Left renal pelvis (tissue), 4 donors: Measurements from ENCODE around the gene MEIS2. TPM values are rescaled to one million over a fixed set of nuclear protein-coding genes. Genes with fewer than 3 reads are reported as not detected.

Experiments used
- DNase-seq, 4 donors: peaks; one replicate each; pipeline ENCODE4 v3.0.0-alpha.2; 2013; ENCODE audit warnings: low read depth in 4 of 4, low spot score in 3 of 4
- polyA plus RNA-seq, 4 donors: library from polyadenylated mRNA; unstranded; fragments of 120-200 nt; gene quantifications; one replicate each; pipeline ENCODE4 v1.2.1, GENCODE V29; 2013; ENCODE audit not compliant: insufficient read length in 4 of 4

The MEIS2 gene
- polyA plus RNA-seq, 4 donors, result 129 to 442 (median 168) TPM

DNA sequence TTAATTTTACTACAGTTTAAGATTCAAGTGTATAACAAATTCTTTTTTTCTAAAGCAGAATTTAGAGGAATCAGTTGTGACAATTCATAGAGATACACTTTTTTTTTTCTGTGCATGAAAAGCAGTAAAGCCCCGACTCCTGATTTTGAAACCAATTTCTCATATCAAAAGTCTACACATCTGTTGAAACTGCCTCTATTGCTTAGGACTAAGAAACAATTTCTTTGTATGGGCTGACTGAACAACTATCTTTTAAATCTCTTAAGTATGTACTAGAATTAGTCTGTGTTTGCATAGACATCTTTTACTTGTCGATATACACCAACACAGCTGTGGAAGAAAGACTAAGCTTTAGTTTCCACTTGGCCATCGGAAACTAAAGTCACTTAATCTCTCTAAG, 127.6 kb downstream of the MEIS2 start:
- DNase-seq, result no peak

- no peak for DNase-seq
Measured at GRCh38 chr15:36970522-36970921, 129.8 kb downstream of the MEIS2 start.

GRCh38 chr15:36967929-36968328, 132.4 kb downstream of the MEIS2 start:
- no peak for DNase-seq

GRCh38 chr15:36966708-36967107, 133.6 kb downstream of the MEIS2 start:
- DNase-seq, result no peak

DNA sequence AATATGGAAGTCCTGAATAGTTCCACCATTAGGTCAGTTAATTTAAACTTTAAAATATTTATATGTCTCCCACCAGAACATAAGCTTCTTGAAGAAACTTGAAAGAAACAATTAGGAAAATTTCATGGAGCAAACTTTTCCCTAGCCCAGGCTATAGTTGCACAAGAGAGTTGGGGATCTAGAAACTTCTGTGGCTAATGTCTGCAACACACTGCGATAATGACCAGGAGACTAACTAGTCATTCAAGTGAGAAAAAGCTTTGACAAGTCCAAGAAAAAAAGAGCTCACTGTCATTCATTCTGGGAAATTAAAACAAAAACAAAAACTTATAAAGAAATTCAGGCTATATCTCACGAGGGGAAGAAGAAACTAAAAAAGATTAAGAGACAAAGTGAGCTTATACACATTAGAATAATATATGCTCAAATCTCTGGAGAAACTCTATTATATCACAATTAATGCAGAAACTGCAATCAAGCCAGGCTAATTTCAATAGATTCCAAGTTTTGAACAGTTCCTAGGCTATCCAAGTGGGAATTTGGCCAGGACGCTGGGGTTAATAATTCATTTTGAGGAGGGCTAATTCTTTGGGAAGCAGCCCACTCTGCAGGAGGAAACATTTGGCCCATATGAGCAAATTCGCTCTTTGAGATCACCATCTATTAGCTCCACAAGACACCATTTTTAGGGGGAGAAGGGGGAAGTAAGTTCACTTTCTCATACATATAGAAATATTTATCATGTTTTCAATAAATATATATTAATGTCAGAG, 134.6 kb downstream of the MEIS2 start:
- no peak for DNase-seq

- no peak for DNase-seq
Measured at GRCh38 chr15:36964626-36965025, 135.7 kb downstream of the MEIS2 start.

DNA sequence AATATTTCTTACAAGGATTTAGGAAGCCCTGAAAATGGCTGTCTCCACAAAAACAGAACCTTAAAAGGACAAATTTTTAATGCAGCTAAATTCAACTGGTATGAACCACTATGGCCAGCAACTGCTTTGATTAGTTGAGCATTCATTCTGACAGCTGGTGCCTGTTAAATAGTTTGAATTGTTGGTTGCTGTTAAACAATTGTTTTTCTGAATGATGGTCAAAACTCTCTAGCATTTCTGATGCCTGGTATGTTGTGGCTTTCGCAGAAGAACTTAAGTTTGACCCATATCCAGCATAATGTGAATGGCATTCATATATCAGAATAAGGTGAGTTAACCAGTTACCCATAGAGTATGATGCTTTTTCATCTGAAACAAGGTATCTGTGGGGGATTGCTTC, 138.4 kb downstream of the MEIS2 start:
- DNase-seq, result no peak

DNA sequence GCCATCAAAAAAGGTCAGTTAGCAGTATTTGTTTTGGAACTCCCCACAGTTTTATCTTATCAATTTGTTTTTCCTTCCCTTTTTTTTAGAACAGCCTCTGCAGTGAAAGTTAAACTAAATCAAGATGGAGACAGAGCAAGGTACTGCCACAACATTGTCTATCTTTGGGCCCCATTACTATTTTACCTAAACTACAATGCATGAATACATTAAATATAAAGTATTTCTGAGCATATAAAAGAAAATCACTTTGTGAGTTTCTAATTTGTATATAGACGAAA, 139.5 kb downstream of the MEIS2 start:
- no peak for DNase-seq

DNA sequence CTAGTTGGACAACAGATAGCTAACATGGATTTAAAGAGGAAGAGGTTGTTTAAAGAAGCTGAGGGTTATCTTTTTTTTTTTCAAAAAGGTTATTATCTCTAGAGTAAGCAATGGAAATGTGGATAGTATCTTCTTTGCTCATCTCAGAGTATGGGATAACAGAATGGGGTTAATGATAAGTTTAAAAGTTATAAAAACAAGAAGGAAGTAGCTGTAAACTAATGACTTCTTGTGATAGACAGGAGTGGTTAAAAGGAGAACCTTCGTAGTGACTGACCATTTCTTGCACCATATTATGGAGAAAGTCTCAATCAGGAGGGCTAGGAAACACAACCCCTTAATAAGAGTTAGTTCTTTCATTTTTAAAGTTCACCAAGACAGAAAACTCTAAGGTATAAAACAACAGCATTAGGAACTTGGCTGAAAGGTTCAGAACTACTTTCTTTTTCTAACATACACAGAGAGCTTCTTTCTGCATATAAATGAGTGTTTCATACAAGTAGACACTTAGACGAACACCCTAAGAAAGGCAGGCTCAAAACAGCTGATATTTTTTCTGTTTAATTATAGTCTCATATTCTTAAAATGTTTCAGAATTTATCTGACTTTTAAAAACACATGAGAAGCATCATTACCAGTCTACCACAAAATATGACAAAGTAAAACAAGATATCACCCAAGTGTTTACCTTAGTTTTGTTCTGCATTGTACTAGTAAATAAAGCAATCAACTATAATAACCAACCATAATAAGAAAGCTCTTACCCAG, 140.0 kb downstream of the MEIS2 start:
- DNase-seq, result no peak

DNA sequence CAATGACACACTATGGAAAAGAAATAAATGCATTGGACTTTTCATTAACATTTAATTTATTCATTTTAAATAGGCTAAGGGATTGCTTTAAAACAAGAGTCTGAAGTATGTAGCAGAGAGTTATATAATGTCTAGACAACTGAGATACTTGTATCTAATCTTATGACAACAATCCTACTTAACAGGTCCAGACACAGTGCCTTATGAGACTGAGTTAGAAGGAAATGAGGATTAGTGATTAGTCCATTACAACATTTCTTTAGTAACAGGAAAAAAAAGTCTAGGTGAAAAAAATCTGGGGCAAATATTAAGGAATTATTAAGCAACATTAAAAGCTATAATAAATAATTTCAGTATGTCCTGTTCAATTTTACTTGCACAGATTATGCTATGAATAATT, 140.6 kb downstream of the MEIS2 start:
- no peak for DNase-seq

GRCh38 chr15:36958606-36959005, 141.7 kb downstream of the MEIS2 start:
- no peak for DNase-seq

GRCh38 chr15:36954486-36954885, 145.9 kb downstream of the MEIS2 start:
- no peak for DNase-seq

GRCh38 chr15:36953346-36953745, 147.0 kb downstream of the MEIS2 start:
- no peak for DNase-seq

DNA sequence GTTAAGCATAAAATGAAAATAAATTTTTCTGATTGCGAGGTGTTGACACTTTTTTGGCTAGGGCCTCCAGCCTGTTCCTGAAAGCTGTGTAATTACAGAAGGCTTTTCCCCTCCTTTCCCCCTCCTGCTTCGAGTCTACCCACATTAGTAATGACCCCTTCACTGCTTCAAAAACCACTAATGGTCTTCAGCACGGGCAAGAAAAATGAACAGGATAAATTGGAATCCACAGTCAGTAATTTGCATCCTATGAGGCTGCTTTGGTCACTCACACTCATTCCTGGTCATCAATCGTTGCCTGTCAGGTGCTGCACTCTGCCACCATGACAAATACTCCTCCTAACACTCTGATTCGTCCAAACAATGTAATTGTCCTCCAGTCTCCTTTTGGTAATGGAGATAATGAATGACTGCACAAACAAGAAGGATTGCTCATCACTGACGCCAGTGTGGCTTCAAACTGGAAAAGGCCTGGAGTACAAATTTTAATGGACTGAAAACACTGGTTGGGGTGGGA, 148.6 kb downstream of the MEIS2 start:
- no peak for DNase-seq

- no peak for DNase-seq
Measured at GRCh38 chr15:36950371-36950770, 150.0 kb downstream of the MEIS2 start.

- no peak for DNase-seq
Measured at GRCh38 chr15:36948982-36949381, 151.4 kb downstream of the MEIS2 start.

DNA sequence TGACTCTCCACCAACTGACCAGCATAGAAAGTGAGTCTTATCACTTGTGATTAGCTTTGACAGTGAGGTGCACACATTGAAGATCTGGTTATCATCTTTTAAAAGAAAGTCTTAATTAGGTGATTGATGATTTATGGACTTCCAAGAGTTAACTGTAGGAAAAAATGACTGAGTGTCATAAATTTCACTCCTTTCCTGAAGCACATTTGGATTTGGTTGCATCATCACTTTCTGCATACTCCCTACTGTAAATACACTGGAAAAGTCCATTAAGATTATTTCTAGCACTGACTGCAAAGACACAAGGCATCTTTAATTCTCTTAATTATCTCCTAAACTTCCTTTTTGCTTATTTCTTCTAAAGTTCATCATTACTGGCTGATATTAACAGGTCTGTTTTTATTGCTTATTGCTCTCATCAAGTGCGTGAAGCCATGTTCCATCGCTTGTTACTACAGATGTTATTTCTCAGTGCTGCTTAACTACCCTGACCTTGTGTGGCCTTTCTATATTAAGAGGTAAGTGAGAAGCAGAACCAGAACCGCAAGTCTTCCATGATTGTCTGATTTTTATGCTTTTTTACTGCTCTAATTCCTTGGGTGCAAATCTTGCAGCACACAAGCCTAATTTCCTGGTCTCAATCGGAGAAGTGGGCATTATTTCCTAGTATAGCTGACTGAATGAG, 153.2 kb downstream of the MEIS2 start:
- no peak for DNase-seq

- DNase-seq, result no peak
Measured at GRCh38 chr15:36944442-36944841, 155.9 kb downstream of the MEIS2 start.

- DNase-seq, result no peak
Measured at GRCh38 chr15:36943508-36944361, 156.6 kb downstream of the MEIS2 start.

- DNase-seq, result no peak
Measured at GRCh38 chr15:36942248-36942827, 158.0 kb downstream of the MEIS2 start.
